GM19438 (cell line): ENCODE measurements around the gene MOB3C.

Experiments
- ATAC-seq: cut with Tn5 transposase; IDR thresholded peaks from one replicate; pipeline ENCODE4 v1.9.1; 2021; ENCODE audit warnings: low read depth; ENCODE audit not compliant: unreplicated experiment

MOB3C gene

DNA sequence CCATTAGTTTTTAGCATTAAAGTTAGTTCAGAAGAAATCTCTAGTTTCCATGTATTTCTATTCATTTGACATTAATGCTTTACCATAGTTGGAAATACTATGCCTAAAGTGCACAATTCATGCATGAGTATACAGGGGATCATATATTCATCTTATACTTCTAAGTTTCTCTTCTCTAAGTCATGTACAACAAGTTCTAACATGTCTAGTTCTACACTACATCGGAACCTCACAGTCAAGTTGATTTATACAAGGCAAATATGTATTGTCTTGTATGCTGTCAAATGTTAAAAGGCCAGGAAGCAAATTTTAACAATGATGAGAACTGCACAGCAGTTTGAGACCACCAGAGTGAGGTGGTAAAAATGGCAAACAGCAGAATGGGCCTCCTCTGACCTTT, 22.9 kb upstream of the MOB3C start:
- no peak for ATAC-seq

DNA sequence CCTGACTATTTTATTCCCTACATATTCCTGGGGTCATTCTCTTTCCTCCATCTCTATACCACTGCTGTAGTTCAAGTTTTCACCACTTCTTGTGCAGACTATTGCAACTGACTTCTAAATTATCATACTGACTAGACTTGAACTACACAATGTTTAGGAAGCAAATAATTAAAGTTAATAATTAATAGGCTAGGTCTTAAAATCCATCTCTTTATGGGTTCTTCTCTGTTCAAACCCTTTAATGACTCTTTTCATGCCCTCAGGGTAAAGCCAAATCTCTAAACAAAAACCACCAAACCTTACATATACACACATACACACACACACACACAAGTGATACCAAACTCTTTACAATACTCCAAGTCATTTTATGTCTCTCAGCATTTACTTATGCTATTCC, 22.3 kb upstream of the MOB3C start:
- ATAC-seq = no peak

DNA sequence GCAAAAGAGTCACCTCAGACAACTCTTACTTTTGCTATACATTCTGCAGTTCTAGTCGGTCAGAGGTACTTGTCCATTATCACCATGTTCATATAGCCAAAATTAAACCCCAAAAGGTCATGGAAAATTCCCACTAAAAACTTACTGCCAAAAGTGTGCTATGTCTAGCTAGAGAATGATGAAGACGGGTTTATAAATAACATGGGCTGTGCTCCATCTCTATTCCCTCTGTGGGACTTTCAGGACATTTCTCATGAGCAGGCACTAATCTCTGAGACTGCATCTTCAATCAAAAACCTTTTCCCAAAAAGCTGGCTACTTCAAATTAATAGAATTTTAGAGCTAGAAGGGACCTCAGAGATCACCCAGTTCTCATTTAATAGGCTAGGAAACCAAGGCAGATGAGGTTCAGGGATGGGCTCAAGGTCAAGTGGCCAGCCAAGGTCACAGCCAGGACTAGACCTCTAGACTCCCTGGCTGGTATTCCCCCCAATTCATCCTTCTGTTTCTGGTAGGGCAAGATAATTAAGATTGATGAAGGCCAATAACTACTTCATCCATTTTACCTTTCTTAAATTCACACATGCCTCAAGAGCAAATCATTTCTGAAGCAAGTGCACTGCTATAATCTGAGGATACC, 21.0 kb upstream of the MOB3C start:
- no peak for ATAC-seq

DNA sequence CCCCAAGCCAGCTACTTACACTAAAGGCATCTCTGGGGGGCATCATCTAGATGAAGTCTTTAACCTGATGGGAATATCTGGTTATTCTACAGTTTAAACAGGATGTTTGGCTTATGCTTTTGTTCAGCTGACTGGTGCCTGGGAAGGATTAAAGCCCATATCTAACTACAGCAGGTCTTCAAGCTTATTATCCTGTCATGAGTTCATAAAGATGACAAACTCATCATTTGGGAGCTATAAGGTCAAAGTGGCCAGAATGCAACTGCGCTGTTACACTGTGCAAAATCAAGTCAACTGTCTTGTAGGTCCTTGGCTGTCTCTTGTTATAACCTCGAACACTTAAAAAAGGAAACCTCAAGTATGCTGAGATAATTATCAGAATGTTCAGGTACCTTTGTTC, 18.6 kb upstream of the MOB3C start:
- no peak for ATAC-seq

DNA sequence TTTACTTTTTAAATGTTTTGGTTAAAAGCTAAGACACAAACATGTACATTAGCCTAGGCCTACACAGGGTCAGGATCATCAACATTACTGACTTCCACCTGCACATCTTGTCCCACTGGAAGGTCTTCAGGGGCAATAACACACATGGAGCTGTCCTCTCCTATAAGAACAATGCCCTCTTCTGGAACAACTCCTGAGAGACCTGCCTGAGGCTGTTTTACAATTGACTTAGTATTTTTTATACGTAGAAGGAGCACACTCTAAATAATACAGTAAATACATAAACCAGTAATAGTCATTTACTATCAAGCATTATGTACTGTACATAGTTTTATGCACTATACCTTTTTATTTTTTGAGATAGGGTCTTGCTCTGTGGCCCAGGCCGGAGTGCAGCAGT, 14.1 kb upstream of the MOB3C start:
- ATAC-seq = no peak

DNA sequence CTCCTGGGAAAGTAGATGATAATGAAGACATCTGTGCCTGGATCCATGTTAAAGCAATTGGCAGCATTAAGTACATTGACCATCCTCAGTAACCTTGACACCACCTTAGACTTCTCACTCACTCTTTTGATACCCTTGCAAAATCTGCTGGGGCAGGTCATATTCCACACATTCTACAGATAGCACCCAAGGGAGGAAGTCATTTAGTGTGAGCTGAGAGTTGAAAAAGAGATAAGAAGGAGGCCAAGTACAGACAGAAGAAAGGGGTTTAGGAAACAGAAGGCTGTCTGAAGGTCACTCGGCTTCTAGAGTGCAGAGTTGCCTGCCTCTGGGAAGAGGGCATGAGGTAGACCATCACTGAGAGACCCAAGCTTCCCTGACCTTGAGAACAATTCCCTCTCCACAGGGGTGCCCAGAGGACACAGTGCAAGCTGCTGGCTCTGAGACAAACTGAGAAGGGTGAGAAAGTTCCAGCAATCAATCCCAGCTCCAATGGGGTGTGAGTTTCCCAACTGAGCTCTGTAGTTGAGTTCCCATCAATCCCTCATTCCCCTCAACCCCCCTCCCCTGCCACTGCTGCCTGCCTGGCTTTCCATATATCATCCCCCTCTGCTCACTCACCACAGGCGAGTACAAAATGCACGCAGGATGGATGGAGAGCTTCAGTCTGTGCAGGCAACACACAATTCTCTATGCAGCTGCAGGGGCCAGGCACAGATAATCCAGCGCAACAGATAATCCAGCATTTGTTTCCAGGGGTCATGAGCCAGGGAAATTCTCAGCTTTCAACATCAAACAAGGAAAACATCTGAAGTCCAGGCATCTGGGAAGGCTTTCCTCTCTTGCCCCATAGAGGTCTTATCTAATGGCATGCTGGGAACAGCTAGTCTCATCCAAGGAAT, 7.4 kb upstream of the MOB3C start:
- no peak for ATAC-seq

DNA sequence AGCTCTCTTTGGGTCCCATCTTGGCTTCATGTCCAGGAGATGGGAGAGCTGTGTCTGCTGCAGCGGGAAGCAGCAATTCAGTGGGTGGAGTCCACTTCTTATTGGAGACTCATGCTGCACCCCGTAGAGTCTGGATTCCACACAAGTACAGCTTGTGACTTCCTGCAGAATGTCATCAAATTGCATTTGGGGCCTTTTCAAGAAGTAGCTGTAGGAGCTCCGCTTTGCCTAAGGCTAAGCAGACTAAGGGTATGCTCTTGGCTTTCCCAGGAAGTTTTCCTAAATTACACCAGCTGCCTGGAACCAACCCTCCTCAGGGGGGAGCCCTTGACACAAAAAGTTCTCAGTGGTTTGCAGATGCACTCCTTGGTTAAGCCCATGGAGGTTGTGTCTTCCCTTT, 5.7 kb upstream of the MOB3C start:
- no peak for ATAC-seq

DNA sequence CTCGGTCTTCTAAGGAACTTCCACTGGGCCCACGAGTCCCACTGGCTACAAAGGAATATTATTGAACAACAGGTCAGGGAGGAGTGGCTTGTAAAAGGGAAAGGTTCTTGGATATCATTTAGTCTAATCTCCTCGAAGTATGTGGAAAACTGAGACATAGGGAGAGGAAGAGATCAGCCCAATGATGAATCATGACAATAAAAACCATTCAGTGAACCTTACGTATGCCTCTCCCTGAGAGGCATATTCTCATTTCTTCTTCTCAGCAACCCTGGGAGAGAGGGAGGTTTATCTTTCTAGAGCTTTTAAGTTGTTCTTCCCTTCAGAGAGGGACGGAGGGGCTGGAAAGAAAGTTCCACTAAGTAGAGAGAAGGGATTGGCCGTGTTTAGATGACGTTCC, 5.3 kb upstream of the MOB3C start:
- ATAC-seq = no peak

DNA sequence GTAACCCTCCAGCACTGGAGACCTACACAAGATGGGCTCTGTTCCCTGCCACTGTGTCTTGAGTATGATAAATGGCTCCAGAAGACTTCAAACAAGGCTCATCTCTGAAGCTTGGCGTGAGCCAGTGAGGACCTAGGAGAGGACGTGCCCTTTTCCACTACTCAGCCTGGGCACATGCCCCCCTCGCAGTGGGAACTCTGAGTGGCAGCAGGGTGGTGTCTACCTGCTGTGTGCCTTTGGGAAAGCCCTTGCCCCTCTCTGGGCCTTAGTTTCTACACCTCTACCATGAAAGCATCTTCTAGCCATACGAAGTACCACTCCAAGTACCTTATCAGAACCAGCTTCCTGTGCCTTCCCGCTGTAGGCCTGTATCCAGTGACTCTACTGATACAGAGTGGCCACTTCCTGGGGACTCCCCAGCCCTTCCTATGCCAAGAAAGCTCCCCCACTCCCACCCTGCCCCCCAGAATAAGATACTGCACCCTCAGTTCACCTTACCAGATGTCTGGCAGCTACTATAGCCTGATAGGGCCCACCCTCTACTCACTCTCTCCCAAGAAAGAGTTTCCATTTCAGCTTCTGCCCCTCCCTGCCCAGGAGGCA, 3.1 kb upstream of the MOB3C start:
- no peak for ATAC-seq

DNA sequence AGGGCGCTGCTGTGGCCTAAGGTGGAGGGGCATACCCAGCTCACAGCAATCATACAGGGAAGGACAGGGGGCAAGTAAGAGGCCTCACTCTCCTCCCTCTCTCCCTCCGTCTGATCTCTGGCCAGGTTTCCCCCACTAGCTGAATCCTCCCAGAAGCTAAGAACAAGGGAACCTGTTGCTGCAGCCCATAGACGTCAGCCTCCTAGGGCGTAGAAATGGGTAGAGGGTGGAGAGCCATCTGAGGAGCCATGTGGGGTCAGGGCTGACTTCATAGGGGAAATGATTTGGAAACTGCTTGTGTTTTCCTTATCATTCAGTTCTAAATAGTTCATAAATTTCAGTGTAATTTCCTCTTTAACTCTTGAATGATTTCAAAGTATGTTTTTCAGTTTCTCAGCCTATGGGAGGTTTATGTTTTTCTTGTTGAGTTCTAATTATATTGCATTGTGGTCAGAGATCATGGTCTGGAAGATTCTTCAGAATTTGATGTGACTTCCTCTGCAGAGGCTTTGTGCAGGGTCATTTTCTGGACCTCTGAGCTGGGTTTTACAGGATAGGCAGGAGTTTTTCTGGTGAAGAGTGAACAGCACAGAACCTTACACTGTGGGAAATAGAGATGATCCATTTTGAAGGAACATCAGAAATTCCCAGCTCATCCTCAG, 2.3 kb upstream of the MOB3C start:
- no peak for ATAC-seq

DNA sequence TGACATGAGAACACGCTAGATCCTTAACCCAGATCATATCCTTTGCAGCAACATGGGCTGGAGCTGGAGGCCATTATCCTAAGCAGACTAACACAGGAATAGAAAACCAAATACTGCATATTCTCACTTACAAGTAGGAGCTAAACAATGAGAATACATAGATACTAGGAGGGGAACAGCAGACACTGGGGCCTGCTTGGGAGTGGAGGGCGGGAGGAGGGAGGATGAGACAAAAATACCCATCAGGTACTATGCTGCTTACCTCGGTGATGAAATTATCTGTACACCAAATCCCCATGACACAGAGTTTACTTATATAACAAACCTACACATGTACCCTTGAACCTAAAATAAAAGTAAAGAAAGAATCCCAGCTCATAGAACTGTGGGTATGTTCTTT, 1.2 kb upstream of the MOB3C start:
- ATAC-seq = no peak

DNA sequence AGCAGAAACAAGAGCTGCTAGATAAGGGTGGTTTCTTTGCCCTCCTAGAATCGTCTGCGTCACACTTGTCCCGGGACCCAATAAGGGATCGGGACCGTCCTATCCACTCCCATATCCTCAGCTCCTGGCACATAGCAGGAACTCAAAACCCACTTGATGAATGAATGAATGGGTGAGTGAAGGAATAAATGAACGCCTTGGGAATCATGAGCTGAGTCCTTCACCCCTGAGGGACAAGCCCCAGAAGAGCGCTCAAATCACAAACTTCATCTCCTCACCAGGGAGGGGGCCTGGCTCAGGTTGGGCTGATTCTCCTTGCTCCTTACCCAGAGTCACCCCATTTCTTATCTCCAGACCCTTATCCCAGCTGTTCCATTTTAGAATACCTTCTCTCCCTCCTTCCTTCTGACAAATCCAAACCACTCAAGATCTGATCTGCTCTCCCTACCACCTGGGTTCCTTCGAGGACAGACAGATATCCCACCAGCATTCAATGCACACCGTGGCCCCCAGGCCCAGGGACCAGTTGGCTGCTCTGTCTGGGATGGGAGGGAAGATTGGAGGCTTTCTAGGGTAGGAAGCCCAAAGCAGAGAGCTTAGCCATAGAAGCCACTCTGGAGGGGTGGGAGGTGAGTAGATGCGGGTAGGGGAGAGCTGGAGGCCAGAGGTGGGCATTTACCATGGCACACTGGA, 643 bp upstream of the MOB3C start:
- ATAC-seq = peak; percentile 5

DNA sequence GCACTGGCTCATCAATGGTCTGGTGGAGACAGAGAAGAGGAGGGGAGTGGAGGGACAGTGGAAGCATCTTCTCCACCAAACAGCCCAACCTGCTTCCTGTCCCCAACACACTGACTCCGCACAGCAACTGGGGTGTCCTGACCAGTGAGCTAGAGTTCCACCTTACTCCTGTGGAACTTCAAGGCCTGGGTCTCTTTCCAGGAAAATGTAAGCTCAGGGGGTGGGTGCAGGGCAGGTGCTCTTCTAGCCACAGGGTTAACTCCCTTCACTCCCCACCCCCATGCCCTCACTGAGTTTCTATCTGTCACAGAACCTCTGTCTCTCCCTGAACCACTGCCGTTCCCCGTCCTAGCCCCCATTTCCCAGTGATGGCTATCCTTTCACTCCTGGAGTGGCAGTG, 876 bp downstream of the MOB3C start:
- ATAC-seq = no peak

DNA sequence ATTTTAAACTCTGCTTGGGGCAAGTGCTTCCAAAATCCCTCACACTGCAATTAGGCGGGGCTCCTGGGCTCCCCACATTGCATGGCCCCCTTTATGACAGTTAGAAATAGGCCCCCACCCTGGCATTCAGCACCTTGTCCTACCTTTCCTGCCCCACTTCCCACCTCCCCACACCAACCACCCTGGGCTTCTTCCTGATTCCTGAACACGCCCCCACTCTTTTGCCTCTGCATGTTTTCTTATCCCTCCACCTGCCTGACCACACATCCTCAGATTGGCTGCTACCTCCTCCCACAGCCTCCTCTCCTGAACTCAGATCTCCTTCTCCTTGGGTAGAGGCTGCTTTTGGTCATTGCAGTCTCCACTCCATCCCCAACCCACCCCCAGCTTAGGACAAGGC, 1.5 kb downstream of the MOB3C start:
- ATAC-seq = no peak

DNA sequence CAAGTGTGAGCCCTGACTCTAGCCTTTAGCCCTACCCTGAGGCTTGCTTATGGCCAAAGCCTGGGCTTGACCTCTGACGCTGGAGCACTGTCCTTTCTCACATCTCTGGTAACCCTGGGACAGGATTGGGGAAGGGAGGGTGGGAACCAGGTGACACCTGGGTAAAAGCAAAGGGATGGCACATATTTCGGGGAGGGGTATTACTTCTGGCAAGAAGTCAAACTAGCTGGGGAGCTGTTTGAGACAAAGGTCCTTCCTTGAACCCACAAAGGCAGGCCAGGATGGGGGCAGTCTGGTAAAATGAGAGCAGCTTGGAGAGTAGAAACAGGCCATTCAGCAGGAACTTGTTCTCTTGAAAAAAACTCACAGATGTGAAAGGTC, 2.0 kb downstream of the MOB3C start:
- no peak for ATAC-seq

DNA sequence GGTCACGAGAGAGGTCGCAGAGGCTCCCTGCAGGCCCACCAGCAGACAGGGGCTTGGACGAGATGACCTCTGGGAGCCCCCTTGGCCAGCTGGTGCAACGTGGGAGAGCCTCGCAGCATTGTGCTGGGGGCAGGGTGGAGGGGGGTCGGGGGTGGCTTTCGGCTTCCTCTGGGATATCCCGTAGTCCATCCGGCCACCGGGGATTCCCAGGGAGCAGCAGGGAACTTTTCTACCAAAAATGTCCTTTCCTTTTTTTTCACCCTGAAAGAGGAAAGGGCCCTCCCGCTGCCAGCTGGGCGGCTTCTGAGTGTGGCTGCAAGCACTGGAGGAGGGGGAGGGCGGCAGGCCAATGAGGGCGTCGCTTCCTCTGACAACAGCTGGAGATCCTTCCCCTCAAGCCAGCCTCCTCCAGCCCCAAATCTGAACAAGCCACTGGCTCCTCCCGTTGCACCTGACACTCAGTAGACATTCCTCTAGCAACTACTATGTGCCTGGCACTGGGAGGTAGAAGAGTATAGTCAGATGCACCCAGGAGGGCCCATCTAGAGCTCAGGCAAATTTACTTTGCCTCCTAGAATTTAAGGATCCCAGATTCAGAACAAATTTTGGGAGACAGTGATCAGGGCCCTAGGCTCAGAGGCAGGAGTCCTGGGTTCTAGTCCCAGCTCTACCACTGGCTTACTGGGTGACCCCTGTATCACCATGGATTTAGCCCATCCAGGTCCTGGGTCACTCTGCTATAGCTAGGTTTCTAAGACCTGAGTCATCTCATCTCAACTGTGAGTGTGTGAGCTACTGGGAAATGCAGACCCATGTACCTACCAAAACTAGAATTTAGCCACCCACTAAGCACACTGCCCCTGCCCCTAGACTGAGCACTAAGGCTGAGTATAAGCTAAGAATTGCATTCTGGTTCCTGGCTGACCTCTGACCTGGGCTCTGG, 2.7 kb downstream of the MOB3C start:
- ATAC-seq = peak; percentile 55

DNA sequence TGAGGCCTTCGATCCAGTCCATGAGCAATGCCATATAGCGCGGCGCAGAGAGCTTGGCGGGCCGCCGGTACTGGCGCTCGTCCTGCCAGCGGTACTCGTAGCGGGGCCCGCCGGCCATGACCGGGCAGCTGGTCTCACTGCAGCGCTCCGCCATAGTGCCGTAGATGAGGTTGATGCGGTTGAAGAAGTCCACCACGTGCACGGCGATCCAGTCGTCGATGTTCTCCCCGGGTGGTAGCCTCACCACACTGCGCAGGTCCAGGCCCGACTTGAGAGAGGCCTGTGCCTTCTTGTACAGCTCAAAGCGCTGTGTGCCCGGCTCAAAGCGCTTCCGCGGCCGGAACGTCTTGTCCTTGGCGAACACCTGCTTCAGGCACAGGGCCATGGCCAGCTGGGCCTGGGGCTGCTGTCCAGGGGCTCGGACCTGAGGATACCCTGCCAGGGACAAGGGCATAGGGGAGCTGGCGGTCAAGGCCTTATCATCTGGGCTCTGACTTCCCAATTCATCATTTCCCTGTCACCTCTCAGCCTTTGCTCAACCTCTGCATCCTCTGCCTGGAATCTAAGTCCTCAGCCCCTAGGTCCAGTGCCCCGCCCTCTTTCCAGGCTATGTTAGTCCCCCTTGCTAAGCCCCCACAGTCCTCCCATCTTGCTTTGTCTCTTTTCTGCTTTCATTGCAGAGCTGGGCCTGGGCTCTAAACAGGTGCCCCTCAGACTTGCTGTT, 3.5 kb downstream of the MOB3C start:
- ATAC-seq = no peak

DNA sequence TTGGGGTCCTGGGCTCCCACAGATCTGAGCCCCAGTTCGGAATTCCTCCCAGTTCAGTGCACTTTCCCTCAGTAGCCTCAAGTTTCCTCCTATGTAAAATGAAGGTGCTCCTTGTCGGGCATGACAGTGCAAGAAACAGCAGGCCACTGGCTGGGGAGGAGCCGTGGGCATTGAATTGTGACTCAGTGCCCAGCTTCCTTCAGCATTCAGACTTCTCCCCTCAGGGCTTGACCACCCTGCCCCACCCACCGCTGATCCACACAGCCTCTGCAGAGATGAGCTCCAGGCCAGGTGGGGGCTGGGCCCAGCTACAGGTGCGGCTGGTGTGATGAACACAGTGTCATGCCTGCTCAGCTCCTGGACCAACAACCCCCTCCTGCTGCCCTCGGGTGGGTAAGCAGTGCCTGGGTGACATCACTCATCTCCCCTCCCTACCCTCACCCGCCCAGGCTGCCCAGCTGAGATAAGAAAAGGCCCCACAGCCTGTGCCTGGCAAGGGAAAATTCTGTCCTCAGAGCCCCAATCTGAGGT, 4.9 kb downstream of the MOB3C start:
- no peak for ATAC-seq
